ENCODE results near the gene ABITRAM.
"Not testable (repeated sequence)": the region's sequence is repeated elsewhere in the genome, so short reads cannot be mapped to it uniquely, and the experiment has no call there.

The ABITRAM gene

DNA sequence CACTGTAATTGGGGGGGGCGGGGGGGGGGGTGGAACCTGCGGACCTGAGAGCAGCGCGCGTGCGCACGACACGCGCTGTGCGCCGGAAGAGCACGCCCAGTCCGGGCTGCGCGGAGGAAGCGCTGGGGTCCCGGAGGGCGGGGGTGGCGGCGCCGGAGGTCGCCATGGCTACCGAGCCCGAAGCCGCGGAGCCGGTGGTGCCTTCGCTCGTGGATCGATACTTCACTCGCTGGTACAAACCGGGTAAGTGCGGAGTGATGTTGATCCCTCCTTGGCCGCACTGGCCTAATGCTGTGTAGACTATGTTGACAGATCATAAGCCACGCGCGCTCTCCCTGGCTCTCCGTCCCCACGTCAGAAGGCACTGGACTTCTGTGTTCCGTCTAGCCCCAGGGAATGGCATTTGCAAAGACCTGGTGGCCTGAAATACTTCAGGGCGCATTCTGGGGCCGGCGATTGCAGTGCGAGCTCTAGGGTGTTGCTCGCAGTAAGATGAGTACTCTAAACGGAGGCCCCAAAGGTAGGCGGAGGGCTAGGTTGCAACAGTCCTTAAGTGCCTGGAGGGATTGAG lies at the start of gene ABITRAM:
Gene ABITRAM (plus strand): TSS at position 78 of the 571 bp plus-strand sequence. CDS start 87 bp downstream, at position 165.
- peak; percentile 46 to 66 (median 54) for DNase-seq (ENCODE audit: low read depth in 4 of 4, low spot score in 1 of 4)

- no peak for DNase-seq (ENCODE audit: low read depth in 4 of 4, low spot score in 1 of 4)
Measured at GRCh38 chr9:108884701-108885100, 49.5 kb upstream of the ABITRAM start.

GRCh38 chr9:108885643-108886348 lies 48.4 kb upstream of the ABITRAM start:
- DNase-seq (ENCODE audit: low read depth in 4 of 4, low spot score in 1 of 4) = peak; percentile 20 to 44 (median 30)

DNA sequence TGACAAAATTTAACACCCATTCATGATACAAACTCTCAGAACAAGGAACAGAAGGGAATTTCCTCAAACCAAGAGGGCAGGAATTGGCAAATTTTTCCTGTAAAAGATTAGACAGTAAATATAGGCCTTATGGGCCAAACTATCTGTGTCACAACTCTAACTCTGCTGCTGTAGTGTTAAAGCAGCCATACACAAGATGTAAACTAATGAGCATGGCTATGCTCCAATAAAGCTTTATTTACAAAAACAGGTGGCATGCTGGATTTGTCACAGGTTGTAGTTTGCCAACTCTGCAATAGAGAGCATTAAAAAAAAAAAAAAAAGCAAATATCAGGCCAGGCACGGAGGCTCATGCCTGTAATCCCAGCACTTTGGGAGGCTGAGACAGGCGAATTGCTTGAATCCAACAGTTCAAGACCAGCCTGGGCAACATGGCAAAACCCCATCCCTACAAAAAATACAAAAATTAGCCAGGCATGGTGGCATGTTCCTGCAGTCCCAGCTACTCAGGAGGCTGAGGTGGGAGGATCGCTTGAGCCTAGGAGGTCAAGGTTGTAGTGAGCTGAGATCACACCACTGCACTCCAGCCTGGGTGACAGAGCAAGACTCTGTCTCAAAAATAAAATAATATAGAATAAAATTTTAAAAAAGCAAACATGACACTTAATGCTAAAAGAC lies 47.5 kb upstream of the ABITRAM start:
- DNase-seq (ENCODE audit: low read depth in 4 of 4, low spot score in 1 of 4) = not testable (repeated sequence)

DNA sequence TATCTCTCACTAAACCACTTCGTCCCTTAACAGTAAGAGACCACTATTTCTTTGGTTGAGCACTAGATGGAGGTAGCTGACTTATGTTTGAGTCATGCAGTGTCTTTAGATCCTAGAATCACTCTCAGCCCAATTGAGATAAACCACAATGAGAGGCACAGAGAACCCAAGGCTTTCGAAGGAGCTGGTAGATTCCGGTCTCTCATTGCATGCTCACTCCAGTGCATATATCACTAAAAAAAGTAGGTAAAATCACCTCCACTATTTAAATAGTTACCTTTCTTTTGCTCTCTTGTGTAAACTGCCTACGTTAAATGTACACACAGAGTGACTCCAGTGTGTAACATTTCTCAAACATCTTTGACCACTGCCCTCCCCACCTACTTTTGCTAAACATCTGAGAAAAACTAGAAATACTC lies 44.5 kb upstream of the ABITRAM start:
- no peak for DNase-seq (ENCODE audit: low read depth in 4 of 4, low spot score in 1 of 4)

DNA sequence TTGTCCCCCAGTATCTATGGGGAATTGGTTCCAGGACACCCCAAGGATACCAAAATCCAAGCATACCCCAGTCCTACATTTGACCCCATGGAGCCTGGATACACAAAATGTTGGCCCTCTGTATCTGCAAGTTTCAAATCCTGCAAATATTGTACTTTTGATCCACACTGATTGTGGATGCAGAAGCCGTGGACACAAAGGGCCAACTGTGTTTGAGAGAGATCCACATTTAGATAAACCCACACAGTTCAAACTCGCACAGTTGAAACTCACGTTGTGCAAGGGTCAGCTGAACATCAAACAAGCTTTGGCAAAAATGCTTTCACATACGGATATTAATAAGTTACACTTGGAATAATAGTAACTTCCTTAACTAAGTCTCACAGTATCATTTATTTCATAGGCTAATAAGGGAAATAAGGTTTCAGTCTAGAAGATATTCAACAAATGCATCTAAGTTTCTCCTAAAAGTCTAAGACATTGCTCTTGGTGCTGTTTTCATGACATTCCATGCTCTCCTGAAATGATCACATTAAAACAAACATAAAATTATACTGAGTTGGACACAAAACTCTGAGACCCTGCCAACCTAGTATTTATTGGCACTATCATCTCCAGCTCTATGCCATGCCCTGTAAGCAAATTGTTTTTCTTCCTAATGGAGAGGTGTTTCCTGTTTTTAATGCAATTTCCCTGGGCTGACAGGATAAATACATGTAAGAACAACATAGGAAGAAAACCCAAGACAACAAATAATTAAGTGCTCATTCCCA lies 39.8 kb upstream of the ABITRAM start:
- DNase-seq (ENCODE audit: low read depth in 4 of 4, low spot score in 1 of 4) = no peak

GRCh38 chr9:108897324-108898096 lies 36.7 kb upstream of the ABITRAM start:
- DNase-seq (ENCODE audit: low read depth in 4 of 4, low spot score in 1 of 4) = no peak

DNA sequence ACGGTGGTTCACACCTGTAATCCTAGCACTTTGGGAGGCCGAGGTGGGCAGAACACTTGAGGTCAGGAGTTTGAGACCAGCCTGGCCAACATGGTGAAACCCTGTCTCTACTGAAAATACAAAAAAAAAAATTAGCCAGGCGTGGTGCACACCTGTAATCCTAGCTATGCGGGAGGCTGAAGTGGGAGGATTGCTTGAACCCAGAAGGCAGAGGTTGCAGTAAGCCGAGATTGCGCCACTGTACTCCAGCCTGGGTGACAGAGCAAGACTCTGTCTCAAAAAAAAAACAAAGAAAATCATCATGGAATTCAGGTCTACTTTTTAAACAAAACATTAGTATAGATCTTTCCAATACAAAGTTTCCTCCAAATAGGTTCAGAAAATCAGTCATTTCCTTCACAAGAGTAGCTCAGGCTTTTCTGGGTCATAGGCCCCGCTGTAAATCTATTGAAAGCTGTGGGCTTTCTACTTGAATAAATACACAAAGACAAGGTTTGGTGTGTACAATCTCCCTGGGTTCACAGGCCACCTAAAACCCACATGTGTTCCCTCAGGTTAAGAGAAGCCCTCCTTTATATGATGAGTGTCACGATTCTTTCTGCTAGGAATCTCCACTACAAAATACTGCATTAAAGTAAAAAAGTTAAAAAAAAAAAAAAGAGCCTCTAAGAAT lies 35.0 kb upstream of the ABITRAM start:
- DNase-seq (ENCODE audit: low read depth in 4 of 4, low spot score in 1 of 4) = not testable (repeated sequence)

GRCh38 chr9:108900176-108900575 lies 34.0 kb upstream of the ABITRAM start:
- DNase-seq (ENCODE audit: low read depth in 4 of 4, low spot score in 1 of 4) = no peak

DNA sequence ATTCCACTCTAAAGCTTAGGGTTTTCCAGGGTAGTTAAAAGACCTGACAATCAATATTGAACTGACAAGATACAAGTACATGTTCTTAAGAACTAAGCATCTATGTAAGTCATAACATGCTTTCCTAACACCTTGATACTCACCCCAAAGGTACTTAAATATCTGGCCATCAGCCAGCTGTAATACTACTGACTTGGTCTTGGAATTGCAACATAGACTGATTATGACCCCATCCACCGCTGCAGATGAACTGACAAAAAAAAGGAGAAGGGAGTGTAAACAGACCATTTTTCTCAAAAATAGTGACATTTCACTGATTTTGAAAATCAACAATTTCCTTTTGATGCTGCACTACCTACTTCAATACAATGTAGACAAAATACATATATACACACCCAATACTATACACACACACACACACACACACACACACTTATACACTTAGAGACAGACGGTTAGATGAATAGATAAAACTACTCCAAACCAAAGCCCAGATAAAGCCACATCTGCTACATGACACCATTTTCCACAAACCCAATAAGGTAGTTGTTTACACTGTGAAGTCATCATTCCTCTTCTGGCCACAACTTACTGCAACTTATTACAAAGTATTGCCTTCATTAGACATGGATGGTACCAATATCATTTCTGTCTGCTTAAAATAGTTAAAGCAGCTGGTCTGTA lies 30.6 kb upstream of the ABITRAM start:
- DNase-seq (ENCODE audit: low read depth in 4 of 4, low spot score in 1 of 4) = no peak

GRCh38 chr9:108904161-108904560 lies 30.0 kb upstream of the ABITRAM start:
- no peak for DNase-seq (ENCODE audit: low read depth in 4 of 4, low spot score in 1 of 4)

DNA sequence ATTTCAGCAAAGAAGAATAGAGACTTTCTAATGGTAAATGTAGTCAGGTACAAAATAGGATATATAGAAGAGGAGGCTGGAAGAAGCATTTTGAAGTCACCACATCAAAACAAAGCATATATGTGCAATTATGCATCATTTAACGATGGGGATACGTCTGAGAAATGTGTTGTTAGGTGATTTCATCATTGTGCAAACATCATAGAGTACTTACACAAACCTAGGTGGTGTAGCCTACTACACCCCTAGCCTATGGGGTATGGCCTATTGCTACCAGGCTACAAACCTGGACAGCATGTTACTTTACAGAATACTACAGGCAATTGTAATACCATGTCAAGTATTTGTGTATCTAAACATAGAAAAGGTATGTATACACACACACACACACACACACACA lies 28.7 kb upstream of the ABITRAM start:
- no peak for DNase-seq (ENCODE audit: low read depth in 4 of 4, low spot score in 1 of 4)

- DNase-seq (ENCODE audit: low read depth in 4 of 4, low spot score in 1 of 4) = no peak
Measured at GRCh38 chr9:108910402-108910801, 23.8 kb upstream of the ABITRAM start.

- no peak for DNase-seq (ENCODE audit: low read depth in 4 of 4, low spot score in 1 of 4)
Measured at GRCh38 chr9:108910914-108911313, 23.3 kb upstream of the ABITRAM start.

DNA sequence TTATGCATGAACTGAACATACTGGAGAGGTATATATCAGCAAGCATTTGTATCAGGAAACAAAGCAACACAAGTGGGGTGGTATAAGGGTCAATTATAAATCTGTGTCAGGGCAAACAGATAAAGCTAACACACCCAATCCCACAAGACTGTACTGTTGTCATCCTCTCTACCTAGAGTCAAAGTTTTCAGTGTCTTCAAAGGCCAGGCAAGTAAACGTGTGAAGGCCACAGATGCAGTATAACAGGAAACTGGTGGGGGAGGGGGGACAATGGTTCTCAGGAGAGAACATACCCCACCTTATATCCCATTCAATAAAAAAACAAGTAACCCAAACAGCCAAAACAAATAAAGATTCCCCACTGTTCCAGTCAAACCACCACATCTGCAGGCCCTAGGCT lies 22.4 kb upstream of the ABITRAM start:
- DNase-seq (ENCODE audit: low read depth in 4 of 4, low spot score in 1 of 4) = no peak

DNA sequence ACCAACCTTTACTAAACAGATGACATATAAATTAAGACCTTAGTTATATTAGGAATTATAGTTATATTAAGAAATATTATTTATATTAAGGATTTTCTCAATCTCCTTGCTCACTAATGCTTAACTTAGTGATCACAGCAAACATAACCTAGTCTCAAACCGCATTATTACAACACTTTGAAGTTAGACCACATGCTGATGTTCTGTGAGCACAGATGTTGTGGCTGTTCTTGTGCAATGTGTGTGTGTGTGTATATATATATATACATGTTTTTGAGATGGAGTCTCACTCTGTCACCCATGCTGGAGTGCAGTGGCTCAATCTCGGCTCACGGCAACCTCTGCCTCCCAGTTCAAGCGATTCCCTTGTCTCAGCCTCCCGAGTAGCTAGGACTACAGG lies 20.8 kb upstream of the ABITRAM start:
- DNase-seq (ENCODE audit: low read depth in 4 of 4, low spot score in 1 of 4) = no peak

- DNase-seq (ENCODE audit: low read depth in 4 of 4, low spot score in 1 of 4) = no peak
Measured at GRCh38 chr9:108919517-108919916, 14.7 kb upstream of the ABITRAM start.

- not testable (repeated sequence) for DNase-seq (ENCODE audit: low read depth in 4 of 4, low spot score in 1 of 4)
Measured at GRCh38 chr9:108920401-108920800, 13.8 kb upstream of the ABITRAM start.

GRCh38 chr9:108921200-108921599 lies 13.0 kb upstream of the ABITRAM start:
- DNase-seq (ENCODE audit: low read depth in 4 of 4, low spot score in 1 of 4) = no peak

DNA sequence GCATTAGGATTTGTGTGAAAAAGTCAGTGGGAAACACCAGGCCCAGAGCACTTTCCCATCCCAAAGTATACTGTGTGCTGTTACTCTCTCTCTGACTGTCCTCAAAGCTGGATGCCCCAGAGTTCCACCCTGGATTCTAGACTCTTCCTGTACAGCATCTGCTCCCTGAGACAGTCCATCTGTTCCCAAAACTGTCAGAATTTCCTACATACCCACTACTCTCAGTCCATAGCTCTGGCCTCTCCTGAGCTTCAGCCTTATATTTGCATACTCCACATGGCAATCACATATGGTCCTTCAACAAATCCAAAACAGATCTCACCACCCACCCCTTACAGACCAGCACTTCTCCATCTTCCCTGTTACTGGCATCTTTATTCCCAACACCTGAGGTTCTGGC lies 9.7 kb upstream of the ABITRAM start:
- DNase-seq (ENCODE audit: low read depth in 4 of 4, low spot score in 1 of 4) = no peak
